GM12892 (cell line): ENCODE results near the gene NIPAL4.

Source experiments
- POLR2A ChIP-seq: IDR thresholded peaks from 2 replicates; pipeline ENCODE4 v1.6.1; 2011; ENCODE audit warnings: low read depth, low read length, control low read depth
- TAF1 ChIP-seq: IDR thresholded peaks from 2 replicates; pipeline ENCODE4 v1.6.1; 2011; ENCODE audit warnings: low read depth, mild to moderate bottlenecking, control low read depth, low read length, borderline replicate concordance

DNA sequence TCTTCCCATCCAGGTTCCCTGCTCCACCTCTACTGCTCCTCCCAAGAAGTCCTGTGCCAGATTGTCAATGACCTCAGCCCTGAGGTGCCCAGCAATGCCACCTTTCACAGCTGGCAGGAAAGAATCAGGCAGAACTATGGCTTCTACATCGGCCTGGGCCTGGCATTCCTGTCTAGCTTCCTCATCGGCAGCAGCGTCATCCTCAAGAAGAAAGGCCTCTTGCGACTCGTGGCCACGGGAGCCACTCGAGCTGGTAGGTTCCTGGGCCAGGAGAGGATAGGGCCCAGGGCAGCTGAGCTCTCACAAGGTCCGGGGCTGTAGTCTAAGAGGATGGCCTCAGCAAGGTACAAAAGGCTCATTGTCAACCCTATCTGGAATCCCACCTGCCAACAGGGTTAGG lies 3.1 kb downstream of the NIPAL4 start:
- no peak for TF ChIP-seq POLR2A
- TF ChIP-seq TAF1 = no peak
